ENCODE data around the gene DPH7.

Gene DPH7

DNA sequence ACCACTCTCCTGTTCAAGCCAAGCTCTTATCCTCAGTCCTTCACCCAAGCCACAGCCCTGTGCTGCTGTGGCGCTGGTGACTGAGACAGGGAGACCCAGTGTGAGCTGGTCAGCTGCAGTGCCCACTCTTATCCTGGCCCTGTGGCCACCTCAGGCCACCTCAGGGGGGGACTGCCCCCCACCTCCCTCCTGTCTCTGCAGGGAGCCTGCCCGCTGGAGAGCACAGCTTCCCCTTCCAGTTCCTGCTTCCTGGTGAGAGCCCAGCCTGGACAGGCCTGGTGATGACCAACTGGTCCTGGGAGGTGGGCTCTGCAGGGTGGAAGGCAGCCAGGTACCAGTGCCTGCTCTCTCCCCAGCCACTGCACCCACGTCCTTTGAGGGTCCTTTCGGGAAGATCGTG lies 34.5 kb upstream of the DPH7 start:
- no peak overlapping the region for H3K4me3 Mint-ChIP-seq

GRCh38 chr9:137612741-137613142 lies 34.0 kb upstream of the DPH7 start:
- intact Hi-C loops (cut with micrococcal nuclease), result no loop called here
- no peaks in the 10 kb centered on the region for H3K27me3 Mint-ChIP-seq
- H3K4me3 Mint-ChIP-seq, result no peak overlapping the region
- H3K27ac Mint-ChIP-seq, result peak overlapping the region; percentile 63
- H3K36me3 Mint-ChIP-seq (ENCODE audit: low read depth), result peaks cover 70% of the 10 kb centered on the region
- H3K9me3 Mint-ChIP-seq, result no peaks in the 10 kb centered on the region
- H3K4me1 Mint-ChIP-seq (ENCODE audit: low read depth), result peaks cover 70% of the 10 kb centered on the region

More for the DNA sequence above, 34.5 kb upstream of the DPH7 start:
- H3K4me1 Mint-ChIP-seq (ENCODE audit: low read depth), result peaks cover 70% of the 10 kb centered on the region
- H3K9me3 Mint-ChIP-seq, result no peaks in the 10 kb centered on the region
- H3K27ac Mint-ChIP-seq, result peak overlapping the region; percentile 63
- H3K27me3 Mint-ChIP-seq, result no peaks in the 10 kb centered on the region
- H3K36me3 Mint-ChIP-seq (ENCODE audit: low read depth), result peaks cover 76% of the 10 kb centered on the region
- intact Hi-C loops (cut with micrococcal nuclease), result no loop called here

GRCh38 chr9:137611623-137612609 lies 33.2 kb upstream of the DPH7 start:
- Mint-ChIP-seq H3K27ac (peak overlapping the region; percentile 63), H3K4me3 (peak overlapping the region; percentile 50), H3K4me1 (ENCODE audit: low read depth) (peaks cover 70% of the 10 kb centered on the region), H3K9me3 (no peaks in the 10 kb centered on the region), H3K27me3 (no peaks in the 10 kb centered on the region), H3K36me3 (ENCODE audit: low read depth) (peaks cover 63% of the 10 kb centered on the region)
- intact Hi-C loops (cut with micrococcal nuclease), result no loop called here

GRCh38 chr9:137610944-137611343 lies 32.2 kb upstream of the DPH7 start:
- Mint-ChIP-seq H3K4me1 (ENCODE audit: low read depth) (peaks cover 70% of the 10 kb centered on the region), H3K36me3 (ENCODE audit: low read depth) (peaks cover 54% of the 10 kb centered on the region), H3K27me3 (no peaks in the 10 kb centered on the region), H3K27ac (peak overlapping the region; percentile 63), H3K9me3 (no peaks in the 10 kb centered on the region), H3K4me3 (peak overlapping the region; percentile 20)
- intact Hi-C loops (cut with micrococcal nuclease), result no loop called here

DNA sequence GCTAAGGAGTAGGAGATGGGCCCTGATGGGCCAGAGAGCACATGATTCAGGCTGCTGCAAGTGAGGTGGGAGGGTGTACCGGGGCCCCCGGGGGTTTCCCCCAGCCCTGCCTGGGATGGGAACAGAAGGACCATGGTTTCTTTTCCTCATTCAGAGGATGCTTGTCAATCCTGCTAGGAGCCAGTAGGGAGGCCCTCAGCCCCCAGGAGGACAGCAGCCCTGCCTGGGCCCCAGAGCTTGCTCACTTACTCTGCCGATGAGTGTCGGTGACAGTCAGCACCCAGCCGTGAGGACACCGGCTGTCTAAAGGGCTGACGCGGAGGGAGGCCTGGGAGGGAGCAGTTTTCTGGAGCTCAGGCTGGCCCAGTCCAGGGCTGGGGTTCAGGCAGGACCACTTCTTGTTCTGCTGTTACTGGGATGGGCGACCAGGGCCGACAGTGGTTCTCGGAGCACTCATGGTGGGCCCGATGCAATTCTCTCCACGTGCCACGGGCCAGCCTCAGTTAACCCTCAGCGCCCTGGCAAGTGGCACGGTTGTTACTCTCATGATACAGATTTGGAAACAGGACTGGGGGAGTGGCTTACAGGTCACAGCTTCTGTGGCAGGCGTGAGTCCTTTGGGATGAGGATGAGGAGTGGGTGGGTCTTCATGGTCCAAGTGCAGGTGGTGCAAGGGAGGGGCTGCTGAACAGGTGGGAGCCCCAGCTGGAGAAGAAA lies 28.6 kb upstream of the DPH7 start:
- Mint-ChIP-seq H3K27me3 (no peaks in the 10 kb centered on the region), H3K36me3 (ENCODE audit: low read depth) (peaks cover 19% of the 10 kb centered on the region), H3K4me3 (peak overlapping the region; percentile 73), H3K9me3 (no peaks in the 10 kb centered on the region), H3K4me1 (ENCODE audit: low read depth) (peaks cover 73% of the 10 kb centered on the region), H3K27ac (peak overlapping the region; percentile 70)
- intact Hi-C loops (cut with micrococcal nuclease), result no loop called here

- Mint-ChIP-seq H3K36me3 (ENCODE audit: low read depth) (peaks cover 19% of the 10 kb centered on the region), H3K9me3 (no peaks in the 10 kb centered on the region), H3K4me1 (ENCODE audit: low read depth) (peaks cover 73% of the 10 kb centered on the region), H3K27ac (peak overlapping the region; percentile 70), H3K4me3 (peak overlapping the region; percentile 73), H3K27me3 (no peaks in the 10 kb centered on the region)
- intact Hi-C loops (cut with micrococcal nuclease), result no loop called here
Measured at GRCh38 chr9:137606734-137607138, 28.0 kb upstream of the DPH7 start.

DNA sequence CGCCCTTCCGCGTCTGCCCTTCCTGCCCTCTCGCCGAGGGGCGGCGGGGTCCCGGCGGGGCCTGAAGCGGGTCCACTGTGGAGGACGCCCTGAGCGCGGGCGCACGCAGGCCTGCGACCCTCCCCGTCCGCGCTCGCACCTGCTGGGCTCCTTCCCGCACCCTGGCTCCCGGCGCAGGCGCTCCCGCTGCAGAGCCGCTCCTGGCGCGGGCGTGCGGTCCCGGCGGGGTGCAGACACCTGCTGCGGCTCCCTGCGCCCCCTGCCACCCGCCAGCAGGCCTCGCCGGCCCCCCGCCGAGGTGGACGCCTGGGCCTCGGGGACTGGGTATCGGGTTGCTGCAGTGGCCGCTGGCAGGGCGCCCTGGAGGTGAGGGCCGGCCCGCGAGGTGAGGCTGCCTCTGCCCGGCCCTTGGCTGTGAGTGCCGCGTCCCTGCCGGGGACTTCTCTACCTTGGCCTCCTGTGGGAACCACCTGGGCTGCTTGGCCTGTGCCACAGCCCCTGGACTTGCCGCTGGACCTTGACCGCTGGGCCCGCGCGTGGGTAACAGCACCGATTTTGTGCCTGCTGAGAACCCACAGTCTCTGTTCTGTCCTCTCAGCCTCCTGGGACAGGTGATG lies 27.4 kb upstream of the DPH7 start:
- no peaks in the 10 kb centered on the region for H3K9me3 Mint-ChIP-seq
- intact Hi-C loops (cut with micrococcal nuclease), result no loop called here
- peak overlapping the region; percentile 73 for H3K4me3 Mint-ChIP-seq
- H3K36me3 Mint-ChIP-seq (ENCODE audit: low read depth), result peaks cover 19% of the 10 kb centered on the region
- H3K4me1 Mint-ChIP-seq (ENCODE audit: low read depth), result peaks cover 69% of the 10 kb centered on the region
- H3K27me3 Mint-ChIP-seq, result no peaks in the 10 kb centered on the region
- H3K27ac Mint-ChIP-seq, result peak overlapping the region; percentile 70

GRCh38 chr9:137605121-137606004 lies 26.6 kb upstream of the DPH7 start, which contains the start of gene ARRDC1:
Gene ARRDC1, plus strand, starts transcription at chr9:137605686. Its CDS starts 32 bp downstream, at chr9:137605718.
- peaks cover 65% of the 10 kb centered on the region for H3K4me1 Mint-ChIP-seq (ENCODE audit: low read depth)
- H3K27me3 Mint-ChIP-seq, result no peaks in the 10 kb centered on the region
- H3K27ac Mint-ChIP-seq, result peak within 1 kb of the TSS; percentile 90
- no peaks in the 10 kb centered on the region for H3K9me3 Mint-ChIP-seq
- intact Hi-C loops (cut with micrococcal nuclease), result loop anchor here (1.0 kb wide), 1 partner anchor 15 kb away; the partner anchor contains the start of gene ZMYND19
- H3K36me3 Mint-ChIP-seq (ENCODE audit: low read depth), result peaks cover 18% of the 10 kb centered on the region
- H3K4me3 Mint-ChIP-seq, result peak within 1 kb of the TSS; percentile 73

- Mint-ChIP-seq H3K9me3 (no peaks in the 10 kb centered on the region), H3K4me1 (ENCODE audit: low read depth) (peaks cover 62% of the 10 kb centered on the region), H3K27ac (peak overlapping the region; percentile 90), H3K27me3 (no peaks in the 10 kb centered on the region), H3K4me3 (peak overlapping the region; percentile 56), H3K36me3 (ENCODE audit: low read depth) (peaks cover 9% of the 10 kb centered on the region)
- intact Hi-C loops (cut with micrococcal nuclease), result loop anchor here (1.0 kb wide), 1 partner anchor 14 kb away; the partner anchor contains the start of gene ZMYND19
Measured at GRCh38 chr9:137604345-137605086, 25.8 kb upstream of the DPH7 start.

GRCh38 chr9:137603879-137604278 lies 25.2 kb upstream of the DPH7 start:
- H3K27me3 Mint-ChIP-seq, result no peaks in the 10 kb centered on the region
- no peaks in the 10 kb centered on the region for H3K9me3 Mint-ChIP-seq
- H3K27ac Mint-ChIP-seq, result peak overlapping the region; percentile 90
- peaks cover 3% of the 10 kb centered on the region for H3K36me3 Mint-ChIP-seq (ENCODE audit: low read depth)
- peak overlapping the region; percentile 56 for H3K4me3 Mint-ChIP-seq
- H3K4me1 Mint-ChIP-seq (ENCODE audit: low read depth), result peaks cover 56% of the 10 kb centered on the region
- intact Hi-C loops (cut with micrococcal nuclease), result no loop called here

GRCh38 chr9:137602661-137603060 lies 23.9 kb upstream of the DPH7 start:
- peak overlapping the region; percentile 49 for H3K4me3 Mint-ChIP-seq
- peak overlapping the region; percentile 90 for H3K27ac Mint-ChIP-seq
- H3K4me1 Mint-ChIP-seq (ENCODE audit: low read depth), result peaks cover 50% of the 10 kb centered on the region
- H3K36me3 Mint-ChIP-seq (ENCODE audit: low read depth), result no peaks in the 10 kb centered on the region
- intact Hi-C loops (cut with micrococcal nuclease), result no loop called here
- H3K9me3 Mint-ChIP-seq, result no peaks in the 10 kb centered on the region
- peaks cover 2% of the 10 kb centered on the region for H3K27me3 Mint-ChIP-seq

DNA sequence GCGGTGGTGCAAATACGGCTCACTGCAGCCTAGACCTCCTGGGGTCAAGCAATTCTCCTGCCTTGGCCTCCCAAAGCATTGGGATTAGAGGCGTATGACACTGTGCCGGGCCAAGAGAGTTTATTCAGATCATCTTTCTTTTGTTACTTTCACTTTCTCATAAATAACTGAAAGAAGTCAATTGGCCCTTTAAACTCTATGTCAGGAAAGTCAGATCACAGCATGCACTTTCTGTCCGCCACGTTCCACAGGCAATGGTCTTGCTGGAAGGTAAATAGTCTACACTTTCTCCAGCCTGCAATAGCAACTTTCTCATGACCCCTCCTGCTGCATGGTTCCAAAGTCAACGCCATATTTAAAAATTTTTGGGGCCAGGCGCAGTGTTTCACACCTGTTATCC lies 20.2 kb upstream of the DPH7 start:
- Mint-ChIP-seq H3K4me3 (no peak overlapping the region), H3K4me1 (ENCODE audit: low read depth) (peaks cover 30% of the 10 kb centered on the region), H3K9me3 (no peaks in the 10 kb centered on the region), H3K36me3 (ENCODE audit: low read depth) (peaks cover 3% of the 10 kb centered on the region), H3K27ac (no peak overlapping the region), H3K27me3 (peaks cover 2% of the 10 kb centered on the region)
- intact Hi-C loops (cut with micrococcal nuclease), result no loop called here

All from dendritic cell treated with granulocyte-macrophage colony-stimulating factor and Interleukin-4, amounts not matched to agents 40 ng/mL and 50 ng/mL, for 4 days (primary cell).